ENCODE data around the gene TSHZ1.

TSHZ1 gene

GRCh38 chr18:75322206-75322605, 111.6 kb downstream of the TSHZ1 start:
- TF ChIP-seq POLR2AphosphoS5 (IDR thresholded peaks at IDR 0.05; ENCODE audit: low read depth, low read length): no peak
- TF ChIP-seq FOXP2 (optimal IDR thresholded peaks at IDR 0.05; ENCODE audit: borderline replicate concordance, extremely low read depth, extremely low read length, insufficient read depth): no peak
- no peak for TF ChIP-seq SIN3A (IDR thresholded peaks at IDR 0.05; ENCODE audit: borderline replicate concordance, insufficient read depth, low read length)
- TF ChIP-seq, protein P1, sequence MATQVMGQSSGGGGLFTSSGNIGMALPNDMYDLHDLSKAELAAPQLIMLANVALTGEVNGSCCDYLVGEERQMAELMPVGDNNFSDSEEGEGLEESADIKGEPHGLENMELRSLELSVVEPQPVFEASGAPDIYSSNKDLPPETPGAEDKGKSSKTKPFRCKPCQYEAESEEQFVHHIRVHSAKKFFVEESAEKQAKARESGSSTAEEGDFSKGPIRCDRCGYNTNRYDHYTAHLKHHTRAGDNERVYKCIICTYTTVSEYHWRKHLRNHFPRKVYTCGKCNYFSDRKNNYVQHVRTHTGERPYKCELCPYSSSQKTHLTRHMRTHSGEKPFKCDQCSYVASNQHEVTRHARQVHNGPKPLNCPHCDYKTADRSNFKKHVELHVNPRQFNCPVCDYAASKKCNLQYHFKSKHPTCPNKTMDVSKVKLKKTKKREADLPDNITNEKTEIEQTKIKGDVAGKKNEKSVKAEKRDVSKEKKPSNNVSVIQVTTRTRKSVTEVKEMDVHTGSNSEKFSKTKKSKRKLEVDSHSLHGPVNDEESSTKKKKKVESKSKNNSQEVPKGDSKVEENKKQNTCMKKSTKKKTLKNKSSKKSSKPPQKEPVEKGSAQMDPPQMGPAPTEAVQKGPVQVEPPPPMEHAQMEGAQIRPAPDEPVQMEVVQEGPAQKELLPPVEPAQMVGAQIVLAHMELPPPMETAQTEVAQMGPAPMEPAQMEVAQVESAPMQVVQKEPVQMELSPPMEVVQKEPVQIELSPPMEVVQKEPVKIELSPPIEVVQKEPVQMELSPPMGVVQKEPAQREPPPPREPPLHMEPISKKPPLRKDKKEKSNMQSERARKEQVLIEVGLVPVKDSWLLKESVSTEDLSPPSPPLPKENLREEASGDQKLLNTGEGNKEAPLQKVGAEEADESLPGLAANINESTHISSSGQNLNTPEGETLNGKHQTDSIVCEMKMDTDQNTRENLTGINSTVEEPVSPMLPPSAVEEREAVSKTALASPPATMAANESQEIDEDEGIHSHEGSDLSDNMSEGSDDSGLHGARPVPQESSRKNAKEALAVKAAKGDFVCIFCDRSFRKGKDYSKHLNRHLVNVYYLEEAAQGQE (IDR thresholded peaks at IDR 0.05; ENCODE audit: insufficient read depth in 1 of 2, low read depth in 2 of 2, low read length in 2 of 2): no peak
- TF ChIP-seq TAF1 (IDR thresholded peaks at IDR 0.05; ENCODE audit: borderline replicate concordance, insufficient read depth, low read length): no peak

DNA sequence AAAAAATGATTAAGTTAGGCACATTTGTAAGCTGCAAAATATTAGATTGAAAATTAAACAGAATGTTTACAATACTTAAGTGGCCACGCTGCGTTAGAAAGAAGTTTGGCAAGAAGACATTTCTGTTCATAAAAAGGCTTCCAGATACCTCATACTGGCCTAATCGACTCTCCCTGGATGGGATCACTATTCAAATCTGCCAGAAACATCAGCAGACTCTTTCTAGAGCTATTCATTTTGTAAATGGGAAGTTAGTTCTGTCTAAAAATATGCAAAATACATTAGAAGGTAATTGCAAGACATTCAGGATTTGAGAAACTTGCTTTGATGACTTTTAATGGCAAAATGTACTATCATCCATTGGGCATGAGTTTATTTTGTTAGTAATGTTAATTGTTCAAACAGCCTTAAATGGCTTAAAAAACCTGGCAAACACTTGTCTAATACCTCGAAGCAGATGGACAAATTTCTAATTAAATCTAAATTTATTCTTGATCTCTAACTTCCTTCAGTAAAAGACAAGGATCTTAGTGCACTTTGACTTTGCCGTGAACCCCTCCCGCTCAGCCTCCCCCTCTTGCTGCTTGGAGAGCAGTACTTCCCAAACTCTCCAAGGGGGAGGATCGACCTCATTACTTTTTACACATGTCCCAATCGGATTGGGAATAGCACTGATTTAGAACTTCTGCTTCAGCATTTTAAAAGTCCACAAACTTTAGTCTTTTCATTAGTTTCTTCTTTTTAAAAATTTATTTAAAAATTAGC, 113.4 kb downstream of the TSHZ1 start:
- TF ChIP-seq FOXP2 (optimal IDR thresholded peaks at IDR 0.05; ENCODE audit: borderline replicate concordance, extremely low read depth, extremely low read length, insufficient read depth): no peak
- no peak for TF ChIP-seq TAF1 (IDR thresholded peaks at IDR 0.05; ENCODE audit: borderline replicate concordance, insufficient read depth, low read length)
- TF ChIP-seq SIN3A (IDR thresholded peaks at IDR 0.05; ENCODE audit: borderline replicate concordance, insufficient read depth, low read length): no peak
- TF ChIP-seq POLR2AphosphoS5 (IDR thresholded peaks at IDR 0.05; ENCODE audit: low read depth, low read length): no peak
- TF ChIP-seq, protein P1 (IDR thresholded peaks at IDR 0.05; ENCODE audit: insufficient read depth in 1 of 2, low read depth in 2 of 2, low read length in 2 of 2): no peak

DNA sequence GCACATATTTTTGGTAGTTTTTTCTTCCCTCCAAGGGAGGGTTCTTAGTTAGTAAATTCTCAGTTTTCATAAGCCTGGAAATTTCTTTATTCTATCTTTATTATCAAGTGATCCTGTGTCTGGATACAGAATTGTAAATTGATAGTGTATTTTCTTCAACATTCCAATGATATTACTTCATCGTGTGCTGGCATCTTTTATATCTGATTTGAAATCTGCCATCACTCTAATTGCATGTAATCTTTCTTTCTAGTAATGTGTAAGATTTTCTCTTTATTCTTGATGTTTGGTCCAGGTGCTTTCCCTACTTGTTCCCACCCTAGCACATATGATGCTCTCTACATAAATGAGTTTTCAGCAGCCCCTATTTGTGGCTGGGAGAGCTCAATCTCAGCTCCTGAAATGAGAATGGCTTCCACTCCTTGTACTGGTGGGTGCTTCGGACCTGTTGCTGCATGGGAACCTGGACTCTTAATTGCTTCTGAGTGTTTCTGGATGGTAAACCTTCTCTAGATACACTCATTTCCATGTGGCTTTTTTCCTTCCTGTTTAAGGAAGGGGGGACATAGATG, 114.2 kb downstream of the TSHZ1 start:
- no peak for TF ChIP-seq SIN3A (IDR thresholded peaks at IDR 0.05; ENCODE audit: borderline replicate concordance, insufficient read depth, low read length)
- TF ChIP-seq POLR2AphosphoS5 (IDR thresholded peaks at IDR 0.05; ENCODE audit: low read depth, low read length): no peak
- TF ChIP-seq, protein P1 (IDR thresholded peaks at IDR 0.05; ENCODE audit: insufficient read depth in 1 of 2, low read depth in 2 of 2, low read length in 2 of 2): no peak
- TF ChIP-seq FOXP2 (optimal IDR thresholded peaks at IDR 0.05; ENCODE audit: borderline replicate concordance, extremely low read depth, extremely low read length, insufficient read depth): no peak
- TF ChIP-seq TAF1 (IDR thresholded peaks at IDR 0.05; ENCODE audit: borderline replicate concordance, insufficient read depth, low read length): no peak

DNA sequence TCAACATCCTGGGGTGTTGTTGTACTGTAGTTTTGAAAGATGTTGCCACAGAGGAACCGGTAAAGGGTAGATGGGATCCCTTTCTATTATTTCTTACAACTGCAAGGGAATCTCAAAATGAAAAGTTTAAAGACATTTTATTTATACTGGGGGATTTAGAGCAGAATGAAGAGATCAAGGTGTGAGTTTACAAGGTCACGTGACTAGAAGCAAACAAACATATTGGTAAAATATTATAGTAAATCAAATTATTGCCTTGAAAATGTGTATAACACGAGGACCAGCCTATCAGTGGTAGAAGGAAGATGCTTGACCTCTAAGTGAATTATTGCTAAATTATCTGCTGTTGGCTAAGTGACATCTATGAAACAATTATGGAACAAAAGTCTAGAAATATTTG, 119.7 kb downstream of the TSHZ1 start:
- TF ChIP-seq, protein P1 (IDR thresholded peaks at IDR 0.05; ENCODE audit: insufficient read depth in 1 of 2, low read depth in 2 of 2, low read length in 2 of 2): no peak
- TF ChIP-seq POLR2AphosphoS5 (IDR thresholded peaks at IDR 0.05; ENCODE audit: low read depth, low read length) (no peak), SIN3A (IDR thresholded peaks at IDR 0.05; ENCODE audit: borderline replicate concordance, insufficient read depth, low read length) (no peak), FOXP2 (optimal IDR thresholded peaks at IDR 0.05; ENCODE audit: borderline replicate concordance, extremely low read depth, extremely low read length, insufficient read depth) (no peak), TAF1 (IDR thresholded peaks at IDR 0.05; ENCODE audit: borderline replicate concordance, insufficient read depth, low read length) (no peak)
